HCT116 (cell line): ENCODE results near the gene CD200.

Source experiments
- POLR2A ChIP-seq: IDR thresholded peaks from 2 replicates; pipeline ENCODE4 v1.7.0; 2011; ENCODE audit warnings: borderline replicate concordance; ENCODE audit not compliant: insufficient read depth, insufficient read length; ENCODE audit errors: extremely low read depth
- POLR2AphosphoS5 ChIP-seq: IDR thresholded peaks from 2 replicates; pipeline ENCODE4 v1.6.1; 2011; ENCODE audit warnings: mild to moderate bottlenecking, low read depth, low read length, moderate library complexity
- RAD21 ChIP-seq: IDR thresholded peaks from 2 replicates; pipeline ENCODE4 v1.6.1; 2012; ENCODE audit warnings: low read depth, mild to moderate bottlenecking
- YY1 ChIP-seq: IDR thresholded peaks from 2 replicates; pipeline ENCODE4 v1.6.1; 2011; ENCODE audit warnings: low read length, low read depth, moderate library complexity, mild to moderate bottlenecking; ENCODE audit not compliant: insufficient replicate concordance; ENCODE audit errors: extremely low read depth
- ZFX ChIP-seq: fragments of 450-650 bp; IDR thresholded peaks from 2 replicates; pipeline ENCODE4 v1.6.1; 2017
- TF ChIP-seq, protein P1 (sequence below), 3 experiments: fragments of 200-600 bp in 1 of 3; sonication (generic) in 1 of 3; IDR thresholded peaks in 2 of 3; conservative IDR thresholded peaks in 1 of 3; 2 replicates each; pipeline ENCODE4 v1.5.1; 2012 to 2017; ENCODE audit warnings: low read depth in 2 of 3, low read length in 2 of 3, antibody characterized with exemption in 1 of 3, borderline replicate concordance in 1 of 3, control low read depth in 1 of 3, mild to moderate bottlenecking in 1 of 3, mixed read lengths in 1 of 3, mixed run types in 1 of 3, moderate library complexity in 1 of 3; ENCODE audit not compliant: insufficient read depth in 1 of 3

DNA sequence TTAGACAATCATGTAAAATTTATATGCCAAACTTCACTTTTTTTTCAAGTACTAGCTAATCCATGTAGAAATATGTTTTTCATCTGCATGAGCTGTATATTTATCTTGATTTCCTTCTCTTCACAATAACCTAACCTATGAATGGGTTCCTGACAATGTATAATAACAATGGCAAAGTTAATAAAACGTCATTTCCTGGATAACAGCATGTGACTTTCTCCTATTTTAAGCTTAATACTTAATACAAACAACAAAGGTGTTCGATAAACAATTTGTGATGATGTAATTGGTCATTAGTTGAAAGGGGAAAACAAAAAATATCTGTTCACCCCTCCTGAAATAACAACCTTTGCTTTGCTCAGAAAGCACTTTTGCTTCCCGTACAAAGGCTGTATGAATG, 20.4 kb downstream of the CD200 start:
- TF ChIP-seq RAD21 (no peak), POLR2AphosphoS5 (no peak), YY1 (no peak), POLR2A (no peak), ZFX (no peak)
- TF ChIP-seq, protein P1, sequence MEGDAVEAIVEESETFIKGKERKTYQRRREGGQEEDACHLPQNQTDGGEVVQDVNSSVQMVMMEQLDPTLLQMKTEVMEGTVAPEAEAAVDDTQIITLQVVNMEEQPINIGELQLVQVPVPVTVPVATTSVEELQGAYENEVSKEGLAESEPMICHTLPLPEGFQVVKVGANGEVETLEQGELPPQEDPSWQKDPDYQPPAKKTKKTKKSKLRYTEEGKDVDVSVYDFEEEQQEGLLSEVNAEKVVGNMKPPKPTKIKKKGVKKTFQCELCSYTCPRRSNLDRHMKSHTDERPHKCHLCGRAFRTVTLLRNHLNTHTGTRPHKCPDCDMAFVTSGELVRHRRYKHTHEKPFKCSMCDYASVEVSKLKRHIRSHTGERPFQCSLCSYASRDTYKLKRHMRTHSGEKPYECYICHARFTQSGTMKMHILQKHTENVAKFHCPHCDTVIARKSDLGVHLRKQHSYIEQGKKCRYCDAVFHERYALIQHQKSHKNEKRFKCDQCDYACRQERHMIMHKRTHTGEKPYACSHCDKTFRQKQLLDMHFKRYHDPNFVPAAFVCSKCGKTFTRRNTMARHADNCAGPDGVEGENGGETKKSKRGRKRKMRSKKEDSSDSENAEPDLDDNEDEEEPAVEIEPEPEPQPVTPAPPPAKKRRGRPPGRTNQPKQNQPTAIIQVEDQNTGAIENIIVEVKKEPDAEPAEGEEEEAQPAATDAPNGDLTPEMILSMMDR (IDR thresholded peaks at IDR 0.05 in 2 of 3, conservative IDR thresholded peaks at IDR 0.05 in 1 of 3; ENCODE audit: borderline replicate concordance in 1 of 3, insufficient read depth in 1 of 3, low read depth in 2 of 3, low read length in 2 of 3): no peak
